Ascending aorta (tissue), 2 donors: ENCODE measurements around the gene SRSF1. TPM values are rescaled to one million over a fixed set of nuclear protein-coding genes. Genes with fewer than 3 reads are reported as not detected.

Experiments used
- DNase-seq, 2 donors: peaks; one replicate each; pipeline ENCODE4 v3.0.0-alpha.2; 2019; ENCODE audit warnings: low spot score in 2 of 2
- H3K27ac ChIP-seq, 2 donors: fragments of 200-600 bp; sonication (generic); one replicate each; pipeline ENCODE4 v1.5.1; 2016 to 2017; ENCODE audit warnings: mild to moderate bottlenecking in 1 of 2
- H3K27me3 ChIP-seq: fragments of 200-600 bp; sonication (generic); one replicate; pipeline ENCODE4 v1.5.1; 2017
- H3K36me3 ChIP-seq, 2 donors: fragments of 200-600 bp; sonication (generic); one replicate each; pipeline ENCODE4 v1.5.1; 2016
- H3K4me1 ChIP-seq, 2 donors: fragments of 200-600 bp; sonication (generic); one replicate each; pipeline ENCODE4 v1.5.1; 2016 to 2017; ENCODE audit warnings: mild to moderate bottlenecking in 1 of 2
- H3K4me3 ChIP-seq, 2 donors: fragments of 200-600 bp; sonication (generic); one replicate each; pipeline ENCODE4 v1.5.1; 2016 to 2017; ENCODE audit warnings: mild to moderate bottlenecking in 1 of 2
- H3K9me3 ChIP-seq, 2 donors: fragments of 200-600 bp; sonication (generic); one replicate each; pipeline ENCODE4 v1.5.1; 2016
- CTCF ChIP-seq, 3 experiments: fragments of 200-600 bp in 2 of 3; fragments of 450-650 bp in 1 of 3; sonication (generic) in 2 of 3; IDR thresholded peaks; one replicate each; pipeline ENCODE4 v1.5.1; 2016 to 2019; ENCODE audit warnings: antibody characterized with exemption in 3 of 3, mild to moderate bottlenecking in 1 of 3, moderate library complexity in 1 of 3
- intact Hi-C: fragments of 100-400 bp; cut with DNase I; formaldehyde crosslinking; loops from one replicate; pipeline ENCODE4 v1.15.1; 2023
- total RNA-seq: library from RNA; depleted of rRNA; stranded (reverse); fragments of >200 nt; gene quantifications from one replicate; pipeline ENCODE4 v1.1.0, GENCODE V29; 2016

SRSF1 gene
- total RNA-seq, 1 donor from 2014 or later, result 89.4 TPM

- intact Hi-C loops, result no loop called here
- H3K4me3 ChIP-seq, result no peak overlapping the region
- H3K27me3 ChIP-seq, result no peaks in the 10 kb centered on the region
- no peak overlapping the region for H3K27ac ChIP-seq
- no peak for DNase-seq
- H3K9me3 ChIP-seq, result no peaks in the 10 kb centered on the region
- peaks cover 0 to 23% of the 10 kb centered on the region in 2 donors for H3K36me3 ChIP-seq
- peaks cover 0 to 4% of the 10 kb centered on the region in 2 donors for H3K4me1 ChIP-seq
- TF ChIP-seq CTCF (IDR thresholded peaks at IDR 0.05), result no peak
These were observed 9.8 kb downstream of the SRSF1 start for GRCh38 chr17:57997085-57997809.

- Histone ChIP-seq H3K27me3 (no peaks in the 10 kb centered on the region), H3K27ac (peak overlapping the region; percentile 32 to 73)
- intact Hi-C loops, result loop anchor here (1.0 kb wide), 1 partner anchor 137 kb away; no protein-coding TSS in a partner anchor
These were observed 11.7 kb downstream of the SRSF1 start for GRCh38 chr17:57995076-57995956.

GRCh38 chr17:57994436-57994835 lies 12.6 kb downstream of the SRSF1 start:
- Histone ChIP-seq H3K4me3 (no peak overlapping the region), H3K27ac (peak overlapping the region; percentile 3 to 10), H3K36me3 (peaks cover 0 to 6% of the 10 kb centered on the region in 2 donors), H3K4me1 (no peaks in the 10 kb centered on the region), H3K9me3 (no peaks in the 10 kb centered on the region), H3K27me3 (no peaks in the 10 kb centered on the region)
- no peak for TF ChIP-seq CTCF (IDR thresholded peaks at IDR 0.05)
- DNase-seq, result no peak
- intact Hi-C loops, result no loop called here

More at GRCh38 chr17:57995076-57995956, 11.7 kb downstream of the SRSF1 start:
- Histone ChIP-seq H3K4me3 (no peak overlapping the region), H3K4me1 (no peaks in the 10 kb centered on the region), H3K36me3 (peaks cover 0 to 14% of the 10 kb centered on the region in 2 donors), H3K9me3 (no peaks in the 10 kb centered on the region)
- peak; percentile 57 to 84 (median 68) for TF ChIP-seq CTCF (IDR thresholded peaks at IDR 0.05)
- peak; percentile 23 to 84 for DNase-seq

GRCh38 chr17:57993471-57994365 lies 13.3 kb downstream of the SRSF1 start:
- Histone ChIP-seq H3K4me1 (no peaks in the 10 kb centered on the region), H3K27ac (peak overlapping the region; percentile 10 to 20), H3K9me3 (no peaks in the 10 kb centered on the region), H3K4me3 (no peak overlapping the region), H3K36me3 (peaks cover 0 to 6% of the 10 kb centered on the region in 2 donors), H3K27me3 (no peaks in the 10 kb centered on the region)
- TF ChIP-seq CTCF (IDR thresholded peaks at IDR 0.05), result no peak
- DNase-seq, result no peak
- intact Hi-C loops, result no loop called here

GRCh38 chr17:57991537-57991936 lies 15.5 kb downstream of the SRSF1 start:
- no peak overlapping the region for H3K4me3 ChIP-seq
- no peaks in the 10 kb centered on the region for H3K9me3 ChIP-seq
- intact Hi-C loops, result no loop called here
- TF ChIP-seq CTCF (IDR thresholded peaks at IDR 0.05), result no peak
- no peak for DNase-seq
- H3K36me3 ChIP-seq, result no peaks in the 10 kb centered on the region
- no peak overlapping the region for H3K27ac ChIP-seq
- H3K27me3 ChIP-seq, result no peaks in the 10 kb centered on the region
- H3K4me1 ChIP-seq, result no peaks in the 10 kb centered on the region
